ENCODE data around the gene BCL7A.

Gene BCL7A

DNA sequence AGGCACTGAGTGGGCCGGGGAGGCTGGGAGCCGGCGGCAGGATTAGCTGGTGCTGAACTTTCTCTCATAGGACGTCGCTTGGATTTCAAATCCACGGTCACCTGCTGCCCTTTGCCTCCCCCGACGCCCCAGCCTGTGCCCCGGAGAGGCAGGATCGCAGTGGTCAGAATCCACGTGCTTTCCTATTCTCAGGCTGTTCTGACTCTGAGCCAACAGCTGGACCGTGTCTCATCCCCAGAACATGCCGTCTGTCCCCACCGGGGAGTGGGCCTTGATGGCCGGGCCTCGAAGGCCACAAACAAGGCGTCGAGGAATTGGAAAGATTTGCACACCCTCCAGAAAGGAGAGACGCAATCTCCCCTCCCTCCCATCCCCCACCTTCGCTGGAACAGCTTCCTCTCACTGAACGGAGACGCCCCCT is 38.4 kb downstream of the BCL7A start:
- TF ChIP-seq RARB (CRISPR knock-in tag; IDR thresholded peaks at IDR 0.05) (no peak), ZNF565 (CRISPR knock-in tag; conservative IDR thresholded peaks at IDR 0.05; ENCODE audit: low read depth) (no peak), ZC3H10 (CRISPR knock-in tag; IDR thresholded peaks at IDR 0.05) (no peak), PPARA (CRISPR knock-in tag; IDR thresholded peaks at IDR 0.05; ENCODE audit: borderline replicate concordance) (no peak), TCF4 (CRISPR knock-in tag; IDR thresholded peaks at IDR 0.05; ENCODE audit: borderline replicate concordance) (no peak), ISL1 (CRISPR knock-in tag; IDR thresholded peaks at IDR 0.05) (no peak), SNAI2 (CRISPR knock-in tag; IDR thresholded peaks at IDR 0.05) (no peak), OSR1 (CRISPR knock-in tag; IDR thresholded peaks at IDR 0.05) (no peak), ZFP30 (CRISPR knock-in tag; IDR thresholded peaks at IDR 0.05) (no peak), ZFP3 (CRISPR knock-in tag; IDR thresholded peaks at IDR 0.05) (no peak), ZNF8 (CRISPR knock-in tag; IDR thresholded peaks at IDR 0.05) (no peak), GLIS3 (CRISPR knock-in tag; IDR thresholded peaks at IDR 0.05) (no peak), ZNF70 (CRISPR knock-in tag; IDR thresholded peaks at IDR 0.05) (no peak), TOX (CRISPR knock-in tag; IDR thresholded peaks at IDR 0.05; ENCODE audit: borderline replicate concordance) (no peak)
- TF ChIP-seq, protein P1, sequence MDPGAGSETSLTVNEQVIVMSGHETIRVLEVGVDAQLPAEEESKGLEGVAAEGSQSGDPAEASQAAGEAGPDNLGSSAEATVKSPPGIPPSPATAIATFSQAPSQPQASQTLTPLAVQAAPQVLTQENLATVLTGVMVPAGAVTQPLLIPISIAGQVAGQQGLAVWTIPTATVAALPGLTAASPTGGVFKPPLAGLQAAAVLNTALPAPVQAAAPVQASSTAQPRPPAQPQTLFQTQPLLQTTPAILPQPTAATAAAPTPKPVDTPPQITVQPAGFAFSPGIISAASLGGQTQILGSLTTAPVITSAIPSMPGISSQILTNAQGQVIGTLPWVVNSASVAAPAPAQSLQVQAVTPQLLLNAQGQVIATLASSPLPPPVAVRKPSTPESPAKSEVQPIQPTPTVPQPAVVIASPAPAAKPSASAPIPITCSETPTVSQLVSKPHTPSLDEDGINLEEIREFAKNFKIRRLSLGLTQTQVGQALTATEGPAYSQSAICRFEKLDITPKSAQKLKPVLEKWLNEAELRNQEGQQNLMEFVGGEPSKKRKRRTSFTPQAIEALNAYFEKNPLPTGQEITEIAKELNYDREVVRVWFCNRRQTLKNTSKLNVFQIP (CRISPR knock-in tag; IDR thresholded peaks at IDR 0.05; ENCODE audit: borderline replicate concordance, low read depth) = no peak
- TF ChIP-seq, protein P2, sequence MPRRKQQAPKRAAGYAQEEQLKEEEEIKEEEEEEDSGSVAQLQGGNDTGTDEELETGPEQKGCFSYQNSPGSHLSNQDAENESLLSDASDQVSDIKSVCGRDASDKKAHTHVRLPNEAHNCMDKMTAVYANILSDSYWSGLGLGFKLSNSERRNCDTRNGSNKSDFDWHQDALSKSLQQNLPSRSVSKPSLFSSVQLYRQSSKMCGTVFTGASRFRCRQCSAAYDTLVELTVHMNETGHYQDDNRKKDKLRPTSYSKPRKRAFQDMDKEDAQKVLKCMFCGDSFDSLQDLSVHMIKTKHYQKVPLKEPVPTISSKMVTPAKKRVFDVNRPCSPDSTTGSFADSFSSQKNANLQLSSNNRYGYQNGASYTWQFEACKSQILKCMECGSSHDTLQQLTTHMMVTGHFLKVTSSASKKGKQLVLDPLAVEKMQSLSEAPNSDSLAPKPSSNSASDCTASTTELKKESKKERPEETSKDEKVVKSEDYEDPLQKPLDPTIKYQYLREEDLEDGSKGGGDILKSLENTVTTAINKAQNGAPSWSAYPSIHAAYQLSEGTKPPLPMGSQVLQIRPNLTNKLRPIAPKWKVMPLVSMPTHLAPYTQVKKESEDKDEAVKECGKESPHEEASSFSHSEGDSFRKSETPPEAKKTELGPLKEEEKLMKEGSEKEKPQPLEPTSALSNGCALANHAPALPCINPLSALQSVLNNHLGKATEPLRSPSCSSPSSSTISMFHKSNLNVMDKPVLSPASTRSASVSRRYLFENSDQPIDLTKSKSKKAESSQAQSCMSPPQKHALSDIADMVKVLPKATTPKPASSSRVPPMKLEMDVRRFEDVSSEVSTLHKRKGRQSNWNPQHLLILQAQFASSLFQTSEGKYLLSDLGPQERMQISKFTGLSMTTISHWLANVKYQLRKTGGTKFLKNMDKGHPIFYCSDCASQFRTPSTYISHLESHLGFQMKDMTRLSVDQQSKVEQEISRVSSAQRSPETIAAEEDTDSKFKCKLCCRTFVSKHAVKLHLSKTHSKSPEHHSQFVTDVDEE (CRISPR knock-in tag; IDR thresholded peaks at IDR 0.05) = no peak
- no peak for ATAC-seq

DNA sequence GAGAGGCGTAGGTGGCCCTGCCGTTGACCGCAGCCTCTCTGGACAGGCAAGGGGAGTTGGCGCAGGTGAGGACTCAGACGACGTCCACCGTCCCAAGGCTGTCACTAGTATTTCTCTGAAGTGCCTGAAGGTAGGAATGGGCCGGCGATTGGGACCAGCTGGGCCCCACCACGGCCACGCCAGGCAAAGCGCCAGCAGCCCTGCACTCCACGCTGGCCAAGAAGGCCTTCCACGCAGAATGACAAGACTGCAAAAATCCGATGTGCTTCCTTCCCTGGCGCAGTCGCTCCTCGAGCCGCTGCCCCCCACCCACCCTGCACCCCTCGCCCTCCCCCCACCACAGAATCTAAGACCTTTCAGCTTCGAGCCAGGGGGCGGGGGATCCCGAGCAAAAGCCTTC is 39.6 kb downstream of the BCL7A start:
- no peak for TF ChIP-seq ZFP30 (CRISPR knock-in tag; IDR thresholded peaks at IDR 0.05)
- TF ChIP-seq TCF4 (CRISPR knock-in tag; IDR thresholded peaks at IDR 0.05; ENCODE audit: borderline replicate concordance) = no peak
- no peak for TF ChIP-seq ISL1 (CRISPR knock-in tag; IDR thresholded peaks at IDR 0.05)
- TF ChIP-seq ZC3H10 (CRISPR knock-in tag; IDR thresholded peaks at IDR 0.05) = no peak
- no peak for TF ChIP-seq OSR1 (CRISPR knock-in tag; IDR thresholded peaks at IDR 0.05)
- TF ChIP-seq, protein P3, sequence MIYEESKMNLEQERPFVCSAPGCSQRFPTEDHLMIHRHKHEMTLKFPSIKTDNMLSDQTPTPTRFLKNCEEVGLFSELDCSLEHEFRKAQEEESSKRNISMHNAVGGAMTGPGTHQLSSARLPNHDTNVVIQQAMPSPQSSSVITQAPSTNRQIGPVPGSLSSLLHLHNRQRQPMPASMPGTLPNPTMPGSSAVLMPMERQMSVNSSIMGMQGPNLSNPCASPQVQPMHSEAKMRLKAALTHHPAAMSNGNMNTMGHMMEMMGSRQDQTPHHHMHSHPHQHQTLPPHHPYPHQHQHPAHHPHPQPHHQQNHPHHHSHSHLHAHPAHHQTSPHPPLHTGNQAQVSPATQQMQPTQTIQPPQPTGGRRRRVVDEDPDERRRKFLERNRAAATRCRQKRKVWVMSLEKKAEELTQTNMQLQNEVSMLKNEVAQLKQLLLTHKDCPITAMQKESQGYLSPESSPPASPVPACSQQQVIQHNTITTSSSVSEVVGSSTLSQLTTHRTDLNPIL (CRISPR knock-in tag; IDR thresholded peaks at IDR 0.05; ENCODE audit: low read depth) = no peak
- no peak for TF ChIP-seq BACH2 (CRISPR knock-in tag; IDR thresholded peaks at IDR 0.05; ENCODE audit: borderline replicate concordance)
- TF ChIP-seq PPARA (CRISPR knock-in tag; IDR thresholded peaks at IDR 0.05; ENCODE audit: borderline replicate concordance) = no peak
- no peak for TF ChIP-seq ARNTL (CRISPR knock-in tag; IDR thresholded peaks at IDR 0.05; ENCODE audit: borderline replicate concordance, low read depth)
- TF ChIP-seq, protein P4, sequence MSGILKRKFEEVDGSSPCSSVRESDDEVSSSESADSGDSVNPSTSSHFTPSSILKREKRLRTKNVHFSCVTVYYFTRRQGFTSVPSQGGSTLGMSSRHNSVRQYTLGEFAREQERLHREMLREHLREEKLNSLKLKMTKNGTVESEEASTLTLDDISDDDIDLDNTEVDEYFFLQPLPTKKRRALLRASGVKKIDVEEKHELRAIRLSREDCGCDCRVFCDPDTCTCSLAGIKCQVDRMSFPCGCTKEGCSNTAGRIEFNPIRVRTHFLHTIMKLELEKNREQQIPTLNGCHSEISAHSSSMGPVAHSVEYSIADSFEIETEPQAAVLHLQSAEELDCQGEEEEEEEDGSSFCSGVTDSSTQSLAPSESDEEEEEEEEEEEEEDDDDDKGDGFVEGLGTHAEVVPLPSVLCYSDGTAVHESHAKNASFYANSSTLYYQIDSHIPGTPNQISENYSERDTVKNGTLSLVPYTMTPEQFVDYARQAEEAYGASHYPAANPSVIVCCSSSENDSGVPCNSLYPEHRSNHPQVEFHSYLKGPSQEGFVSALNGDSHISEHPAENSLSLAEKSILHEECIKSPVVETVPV (CRISPR knock-in tag; IDR thresholded peaks at IDR 0.05) = no peak
- no peak for TF ChIP-seq ZNF565 (CRISPR knock-in tag; conservative IDR thresholded peaks at IDR 0.05; ENCODE audit: low read depth)
- no peak for TF ChIP-seq GLIS3 (CRISPR knock-in tag; IDR thresholded peaks at IDR 0.05)
- TF ChIP-seq ZNF8 (CRISPR knock-in tag; IDR thresholded peaks at IDR 0.05) = no peak
- no peak for TF ChIP-seq SNAI2 (CRISPR knock-in tag; IDR thresholded peaks at IDR 0.05)
- ATAC-seq = no peak

DNA sequence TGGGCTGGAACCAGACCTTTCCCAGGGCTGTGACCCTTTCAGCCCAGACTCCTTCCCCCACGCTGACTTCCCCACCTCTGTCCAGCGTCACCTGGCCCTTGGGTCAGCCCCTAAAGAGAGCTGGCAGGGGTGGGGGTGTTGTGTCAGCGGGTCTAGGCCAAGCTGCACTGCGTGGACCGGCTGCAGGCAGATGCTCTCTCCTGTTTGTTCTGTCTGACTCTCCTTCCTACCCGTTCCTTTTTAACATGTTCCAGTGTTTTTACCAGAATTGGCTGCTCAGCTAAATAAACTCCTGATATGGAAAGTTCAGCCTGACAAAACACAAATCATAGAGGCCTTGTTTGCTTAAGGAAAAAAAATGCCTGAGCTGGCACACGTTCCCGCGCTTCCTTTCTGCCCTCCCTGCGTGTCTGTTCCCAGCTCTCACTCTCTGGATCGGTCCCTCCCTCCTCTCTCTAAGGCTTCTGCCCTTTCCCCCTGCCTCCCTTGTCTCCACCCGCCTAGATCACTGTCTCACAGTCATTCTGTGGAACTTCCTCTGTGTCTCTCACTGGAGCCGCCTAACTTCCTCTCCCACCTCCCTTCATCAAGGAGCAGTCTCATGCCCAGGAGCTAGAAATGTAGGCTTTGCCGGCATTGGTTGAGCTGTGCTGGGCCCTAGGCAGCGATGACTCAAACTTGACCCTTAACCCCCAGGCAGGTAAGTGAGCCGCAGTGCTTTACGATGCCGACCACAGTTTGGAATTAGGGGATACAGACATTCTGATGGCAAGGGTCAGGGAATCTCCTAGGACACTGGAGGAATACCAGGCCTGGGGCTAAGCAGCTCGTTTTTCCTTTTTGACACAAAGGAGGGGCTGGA is 41.4 kb downstream of the BCL7A start:
- ATAC-seq = peak; percentile 42
- peak; percentile 42; the same call in 1 of the 2 replicates for TF ChIP-seq CSDC2 (CRISPR knock-in tag; IDR thresholded peaks at IDR 0.05)
- TF ChIP-seq ZFP3 (CRISPR knock-in tag; IDR thresholded peaks at IDR 0.05) = 0 out of 2 replicates have a peak, but pooled peaks have one; percentile 18
- TF ChIP-seq, protein P3 (CRISPR knock-in tag; IDR thresholded peaks at IDR 0.05; ENCODE audit: low read depth) = no peak
